ENCODE results near the gene RIPK4. TPM values are rescaled to one million over a fixed set of nuclear protein-coding genes. Genes with fewer than 3 reads are reported as not detected.

The RIPK4 gene
- total and polyA plus RNA-seq, 2 of the 13 experiments (the other 11 are each of a cell fraction or from before 2014, with no cell fraction given) = 3.1 to 4.9 TPM

DNA sequence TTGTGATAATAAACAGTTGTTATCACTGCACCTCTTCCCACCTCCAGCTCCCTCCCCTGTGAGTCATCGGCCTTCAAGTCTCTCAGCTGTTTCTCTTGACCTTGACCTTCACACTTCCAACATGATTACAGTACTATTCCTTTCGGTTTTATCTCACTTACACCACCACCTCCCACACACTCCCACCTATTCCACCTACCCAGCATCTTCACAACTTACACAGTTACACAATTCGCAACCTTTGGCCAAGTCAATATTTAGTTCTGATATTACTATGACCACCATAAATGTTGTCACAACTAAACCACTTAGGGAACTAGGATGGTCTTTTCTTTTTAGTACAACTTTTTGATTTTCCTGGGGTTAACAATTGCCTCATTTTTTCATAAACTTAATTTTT, 60.2 kb downstream of the RIPK4 start (continued):
- 0 out of 2 replicates have a peak, but pooled peaks have one; percentile 25 for TF ChIP-seq LCORL (IDR thresholded peaks at IDR 0.05)
- TF ChIP-seq LCORL (CRISPR knock-in tag; IDR thresholded peaks at IDR 0.05) = peak; percentile 39; the same call in 1 of the 2 replicates
- no peak for TF ChIP-seq HOMEZ (CRISPR knock-in tag; IDR thresholded peaks at IDR 0.05; ENCODE audit: low read depth)
- no peak for TF ChIP-seq ZNF607 (CRISPR knock-in tag; IDR thresholded peaks at IDR 0.05; ENCODE audit: borderline replicate concordance)
- no peak for TF ChIP-seq GABPA (IDR thresholded peaks at IDR 0.05; ENCODE audit: low read depth, low read length)
- TF ChIP-seq GABPA (CRISPR knock-in tag; IDR thresholded peaks at IDR 0.05; ENCODE audit: low read depth) = no peak
- TF ChIP-seq KDM1A (CRISPR knock-in tag; IDR thresholded peaks at IDR 0.05) = peak; percentile 17; the same call in 1 of the 2 replicates
- TF ChIP-seq, protein P1, sequence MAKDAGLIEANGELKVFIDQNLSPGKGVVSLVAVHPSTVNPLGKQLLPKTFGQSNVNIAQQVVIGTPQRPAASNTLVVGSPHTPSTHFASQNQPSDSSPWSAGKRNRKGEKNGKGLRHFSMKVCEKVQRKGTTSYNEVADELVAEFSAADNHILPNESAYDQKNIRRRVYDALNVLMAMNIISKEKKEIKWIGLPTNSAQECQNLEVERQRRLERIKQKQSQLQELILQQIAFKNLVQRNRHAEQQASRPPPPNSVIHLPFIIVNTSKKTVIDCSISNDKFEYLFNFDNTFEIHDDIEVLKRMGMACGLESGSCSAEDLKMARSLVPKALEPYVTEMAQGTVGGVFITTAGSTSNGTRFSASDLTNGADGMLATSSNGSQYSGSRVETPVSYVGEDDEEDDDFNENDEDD (CRISPR knock-in tag; IDR thresholded peaks at IDR 0.05; ENCODE audit: borderline replicate concordance) = no peak
- TF ChIP-seq MAZ (IDR thresholded peaks at IDR 0.05; ENCODE audit: borderline replicate concordance, low read depth, low read length) = no peak
- no peak for TF ChIP-seq MAZ (CRISPR knock-in tag; IDR thresholded peaks at IDR 0.05; ENCODE audit: low read depth)
- TF ChIP-seq TCF7 (IDR thresholded peaks at IDR 0.05; ENCODE audit: low read depth) = peak; percentile 37
- no peak for TF ChIP-seq ELF4 (CRISPR knock-in tag; IDR thresholded peaks at IDR 0.05; ENCODE audit: borderline replicate concordance)
- peak; percentile 76 for TF ChIP-seq RXRB (CRISPR knock-in tag; IDR thresholded peaks at IDR 0.05; ENCODE audit: borderline replicate concordance)
- no peak for TF ChIP-seq CENPT (CRISPR knock-in tag; IDR thresholded peaks at IDR 0.05; ENCODE audit: low read depth)
- TF ChIP-seq ZNF281 (CRISPR knock-in tag; IDR thresholded peaks at IDR 0.05; ENCODE audit: borderline replicate concordance) = peak; percentile 60; the same call in 1 of the 2 replicates
- TF ChIP-seq ZBTB10 (CRISPR knock-in tag; IDR thresholded peaks at IDR 0.05; ENCODE audit: borderline replicate concordance) = no peak
- TF ChIP-seq JARID2 (CRISPR knock-in tag; IDR thresholded peaks at IDR 0.05; ENCODE audit: insufficient replicate concordance) = no peak
- peak; percentile 49; the same call in 1 of the 2 replicates for TF ChIP-seq MAFF (IDR thresholded peaks at IDR 0.05; ENCODE audit: low read depth, low read length)
- TF ChIP-seq MXI1 (IDR thresholded peaks at IDR 0.05; ENCODE audit: borderline replicate concordance, low read depth, low read length) = no peak
- TF ChIP-seq HMG20B (CRISPR knock-in tag; conservative IDR thresholded peaks at IDR 0.05) = no peak
- no peak for TF ChIP-seq ZNF780A (CRISPR knock-in tag; IDR thresholded peaks at IDR 0.05)
- TF ChIP-seq XBP1 (CRISPR knock-in tag; IDR thresholded peaks at IDR 0.05) = no peak
- TF ChIP-seq ZFP36L2 (CRISPR knock-in tag; IDR thresholded peaks at IDR 0.05) = no peak
- TF ChIP-seq SUZ12 (IDR thresholded peaks at IDR 0.05; ENCODE audit: low read depth, low read length) = no peak
- no peak for TF ChIP-seq ZNF615 (CRISPR knock-in tag; IDR thresholded peaks at IDR 0.05; ENCODE audit: borderline replicate concordance)
